Breast epithelium (tissue), 3 donors: ENCODE data around the gene OPCML.

Experiments used
- POLR2A ChIP-seq: fragments of 450-650 bp; IDR thresholded peaks from one replicate; pipeline ENCODE4 v1.6.1; 2016; ENCODE audit warnings: antibody characterized with exemption, mild to moderate bottlenecking, moderate library complexity
- POLR2AphosphoS5 ChIP-seq, 3 donors: sonication (generic); formaldehyde crosslinking; IDR thresholded peaks; one replicate each; pipeline ENCODE4 v1.6.1; 2017; ENCODE audit warnings: antibody characterized with exemption in 3 of 3
- TF ChIP-seq, protein P1 (sequence below), 3 donors: fragments of 450-650 bp; IDR thresholded peaks; one replicate each; pipeline ENCODE4 v1.5.1; 2016 to 2017; ENCODE audit warnings: antibody characterized with exemption in 3 of 3, mild to moderate bottlenecking in 3 of 3, moderate library complexity in 3 of 3

- no peak for TF ChIP-seq POLR2A
- TF ChIP-seq, protein P1, sequence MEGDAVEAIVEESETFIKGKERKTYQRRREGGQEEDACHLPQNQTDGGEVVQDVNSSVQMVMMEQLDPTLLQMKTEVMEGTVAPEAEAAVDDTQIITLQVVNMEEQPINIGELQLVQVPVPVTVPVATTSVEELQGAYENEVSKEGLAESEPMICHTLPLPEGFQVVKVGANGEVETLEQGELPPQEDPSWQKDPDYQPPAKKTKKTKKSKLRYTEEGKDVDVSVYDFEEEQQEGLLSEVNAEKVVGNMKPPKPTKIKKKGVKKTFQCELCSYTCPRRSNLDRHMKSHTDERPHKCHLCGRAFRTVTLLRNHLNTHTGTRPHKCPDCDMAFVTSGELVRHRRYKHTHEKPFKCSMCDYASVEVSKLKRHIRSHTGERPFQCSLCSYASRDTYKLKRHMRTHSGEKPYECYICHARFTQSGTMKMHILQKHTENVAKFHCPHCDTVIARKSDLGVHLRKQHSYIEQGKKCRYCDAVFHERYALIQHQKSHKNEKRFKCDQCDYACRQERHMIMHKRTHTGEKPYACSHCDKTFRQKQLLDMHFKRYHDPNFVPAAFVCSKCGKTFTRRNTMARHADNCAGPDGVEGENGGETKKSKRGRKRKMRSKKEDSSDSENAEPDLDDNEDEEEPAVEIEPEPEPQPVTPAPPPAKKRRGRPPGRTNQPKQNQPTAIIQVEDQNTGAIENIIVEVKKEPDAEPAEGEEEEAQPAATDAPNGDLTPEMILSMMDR (IDR thresholded peaks at IDR 0.05), result no peak
- TF ChIP-seq POLR2AphosphoS5 (IDR thresholded peaks at IDR 0.05), result no peak
These were observed 484.6 kb downstream of the OPCML start for GRCh38 chr11:133047771-133048115.
